ENCODE measurements around the gene NUDT14.

NUDT14 gene

GRCh38 chr14:105161309-105161708, 19.8 kb downstream of the NUDT14 start:
- in situ Hi-C loops (cut with MboI; ENCODE audit: low sequenced_read_pairs): no loop called here

- in situ Hi-C loops (cut with MboI; ENCODE audit: low sequenced_read_pairs): no loop called here
Observed at GRCh38 chr14:105160776-105161175, 20.3 kb downstream of the NUDT14 start.

- in situ Hi-C loops (cut with MboI; ENCODE audit: low sequenced_read_pairs): no loop called here
Observed at GRCh38 chr14:105159344-105159743, 21.8 kb downstream of the NUDT14 start.

GRCh38 chr14:105158794-105159193, 22.3 kb downstream of the NUDT14 start:
- in situ Hi-C loops (cut with MboI; ENCODE audit: low sequenced_read_pairs): no loop called here

GRCh38 chr14:105157872-105158271, 23.2 kb downstream of the NUDT14 start:
- in situ Hi-C loops (cut with MboI; ENCODE audit: low sequenced_read_pairs): no loop called here

- in situ Hi-C loops (cut with MboI; ENCODE audit: low sequenced_read_pairs): no loop called here
Observed at GRCh38 chr14:105156414-105157375, 24.4 kb downstream of the NUDT14 start.

GRCh38 chr14:105155681-105156413, 25.3 kb downstream of the NUDT14 start:
- in situ Hi-C loops (cut with MboI; ENCODE audit: low sequenced_read_pairs): no loop called here

GRCh38 chr14:105155071-105155651, 26.0 kb downstream of the NUDT14 start:
- in situ Hi-C loops (cut with MboI; ENCODE audit: low sequenced_read_pairs): no loop called here

GRCh38 chr14:105154476-105154871, 26.6 kb downstream of the NUDT14 start:
- in situ Hi-C loops (cut with MboI; ENCODE audit: low sequenced_read_pairs): no loop called here

- in situ Hi-C loops (cut with MboI; ENCODE audit: low sequenced_read_pairs): no loop called here
Observed at GRCh38 chr14:105153739-105154475, 27.2 kb downstream of the NUDT14 start.

- in situ Hi-C loops (cut with MboI; ENCODE audit: low sequenced_read_pairs): no loop called here
Observed at GRCh38 chr14:105153331-105153731, 27.8 kb downstream of the NUDT14 start.

- in situ Hi-C loops (cut with MboI; ENCODE audit: low sequenced_read_pairs): no loop called here
Observed at GRCh38 chr14:105152794-105153241, 28.3 kb downstream of the NUDT14 start.

- in situ Hi-C loops (cut with MboI; ENCODE audit: low sequenced_read_pairs): no loop called here
Observed at GRCh38 chr14:105151838-105152793, 29.0 kb downstream of the NUDT14 start.

GRCh38 chr14:105151084-105151837, 29.9 kb downstream of the NUDT14 start:
- in situ Hi-C loops (cut with MboI; ENCODE audit: low sequenced_read_pairs): no loop called here

- in situ Hi-C loops (cut with MboI; ENCODE audit: low sequenced_read_pairs): no loop called here
Observed at GRCh38 chr14:105150368-105151083, 30.6 kb downstream of the NUDT14 start.

- in situ Hi-C loops (cut with MboI; ENCODE audit: low sequenced_read_pairs): no loop called here
Observed at GRCh38 chr14:105150026-105150367, 31.1 kb downstream of the NUDT14 start.

GRCh38 chr14:105149146-105149781, 31.8 kb downstream of the NUDT14 start:
- in situ Hi-C loops (cut with MboI; ENCODE audit: low sequenced_read_pairs): no loop called here

GRCh38 chr14:105148604-105149145, 32.4 kb downstream of the NUDT14 start:
- in situ Hi-C loops (cut with MboI; ENCODE audit: low sequenced_read_pairs): no loop called here
